Liver (tissue), 9 donors: Measurements from ENCODE around the gene SLC8A1. TPM values are rescaled to one million over a fixed set of nuclear protein-coding genes. Genes with fewer than 3 reads are reported as not detected.

Source experiments
- DNase-seq: peaks from one replicate; pipeline ENCODE4 v3.0.0-alpha.2; 2017; ENCODE audit warnings: low spot score
- H3K27ac ChIP-seq, 2 donors: one replicate each; pipeline ENCODE4 v1.7.0; 2013; ENCODE audit warnings: inconsistent platforms in 2 of 2, low read length in 2 of 2, control low read depth in 1 of 2, low read depth in 1 of 2, mild to moderate bottlenecking in 1 of 2
- H3K27me3 ChIP-seq, 4 donors: one replicate each; pipeline versions ENCODE4 v1.6.1 to v1.7.0; 2013; ENCODE audit warnings: low read length in 3 of 4, inconsistent platforms in 1 of 4, mild to moderate bottlenecking in 1 of 4, moderate library complexity in 1 of 4; ENCODE audit not compliant: control insufficient read depth in 4 of 4, insufficient read depth in 4 of 4
- H3K36me3 ChIP-seq, 4 donors: one replicate each; pipeline versions ENCODE4 v1.6.1 to v1.7.0; 2013; ENCODE audit warnings: low read length in 3 of 4, mild to moderate bottlenecking in 3 of 4, low read depth in 1 of 4, moderate library complexity in 1 of 4; ENCODE audit not compliant: control insufficient read depth in 4 of 4, insufficient read depth in 3 of 4
- H3K4me1 ChIP-seq, 4 donors: one replicate each; pipeline versions ENCODE4 v1.6.1 to v1.7.0; 2013; ENCODE audit warnings: low read length in 3 of 4, mild to moderate bottlenecking in 3 of 4, moderate library complexity in 1 of 4; ENCODE audit not compliant: control insufficient read depth in 4 of 4, insufficient read depth in 4 of 4
- H3K4me3 ChIP-seq, 3 donors: one replicate each; pipeline versions ENCODE4 v1.6.1 to v1.7.0; 2013; ENCODE audit warnings: low read length in 3 of 3, control low read depth in 1 of 3, low read depth in 1 of 3, mild to moderate bottlenecking in 1 of 3
- H3K9ac ChIP-seq, 2 donors: one replicate each; pipeline ENCODE4 v1.7.0; 2013; ENCODE audit warnings: low read length in 2 of 2, mild to moderate bottlenecking in 2 of 2, moderate library complexity in 2 of 2, control low read depth in 1 of 2, low read depth in 1 of 2
- H3K9me3 ChIP-seq, 4 donors: one replicate each; pipeline versions ENCODE4 v1.6.1 to v1.7.0; 2013; ENCODE audit warnings: low read length in 3 of 4; ENCODE audit not compliant: control insufficient read depth in 4 of 4
- FOXA1 ChIP-seq: IDR thresholded peaks from 2 replicates; pipeline ENCODE4 v1.6.1; 2016; ENCODE audit warnings: antibody characterized with exemption
- FOXA2 ChIP-seq: IDR thresholded peaks from 2 replicates; pipeline ENCODE4 v1.6.1; 2016; ENCODE audit warnings: antibody characterized with exemption
- GABPA ChIP-seq, 2 donors: IDR thresholded peaks in 1 of 2; conservative IDR thresholded peaks in 1 of 2; 2 replicates each; pipeline ENCODE4 v1.6.1; 2016; ENCODE audit warnings: antibody characterized with exemption in 2 of 2, mild to moderate bottlenecking in 1 of 2, moderate library complexity in 1 of 2
- HNF4A ChIP-seq, 2 donors: conservative IDR thresholded peaks; 2 replicates each; pipeline ENCODE4 v1.6.1; 2016; ENCODE audit warnings: antibody characterized with exemption in 2 of 2, mild to moderate bottlenecking in 2 of 2
- HNF4G ChIP-seq: IDR thresholded peaks from 2 replicates; pipeline ENCODE4 v1.6.1; 2016; ENCODE audit warnings: antibody characterized with exemption
- JUND ChIP-seq, 2 donors: IDR thresholded peaks; 2 replicates each; pipeline ENCODE4 v1.6.1; 2016; ENCODE audit warnings: antibody characterized with exemption in 2 of 2
- NR2F2 ChIP-seq: IDR thresholded peaks from 2 replicates; pipeline ENCODE4 v1.6.1; 2016; ENCODE audit warnings: antibody characterized with exemption
- RAD21 ChIP-seq, 2 donors: IDR thresholded peaks; 2 replicates each; pipeline ENCODE4 v1.6.1; 2016; ENCODE audit warnings: antibody characterized with exemption in 2 of 2, mild to moderate bottlenecking in 2 of 2
- REST ChIP-seq: IDR thresholded peaks from 2 replicates; pipeline ENCODE4 v1.6.1; 2016; ENCODE audit warnings: antibody characterized with exemption, mild to moderate bottlenecking
- RXRA ChIP-seq, 2 donors: IDR thresholded peaks; 2 replicates each; pipeline ENCODE4 v1.6.1; 2017 to 2018; ENCODE audit warnings: antibody characterized with exemption in 2 of 2, mild to moderate bottlenecking in 1 of 2
- SP1 ChIP-seq: IDR thresholded peaks from 2 replicates; pipeline ENCODE4 v1.6.1; 2018; ENCODE audit warnings: antibody characterized with exemption, mild to moderate bottlenecking
- YY1 ChIP-seq: IDR thresholded peaks from 2 replicates; pipeline ENCODE4 v1.6.1; 2016; ENCODE audit warnings: antibody characterized with exemption, mild to moderate bottlenecking
- WGBS: extraction: QIAGEN DNeasy Blood & Tissue Kit; methylation state at CpG from one replicate; pipeline ENCODE4 v1.1.7; 2013; 5-methylcytosine and 5-hydroxymethylcytosine counted together
- polyA plus RNA-seq, 2 donors: library from polyadenylated mRNA; stranded (reverse) in 1 of 2; unstranded in 1 of 2; fragments of 200-250 nt in 1 of 2; fragments of >200 nt in 1 of 2; fragmentation: Nextera tagmentation in 1 of 2; extraction: Ambion mirVana in 1 of 2; gene quantifications; one replicate each; pipeline versions ENCODE4 v1.2.1 to v1.2.3, GENCODE V29; 2013 to 2015
- total RNA-seq, 2 donors: library from RNA; depleted of rRNA; stranded (reverse); fragments of >200 nt; gene quantifications; one replicate each; pipeline ENCODE4 v1.2.3, GENCODE V29; 2014
- TF ChIP-seq, protein P1 (sequence below): IDR thresholded peaks from 2 replicates; pipeline ENCODE4 v1.6.1; 2016; ENCODE audit warnings: antibody characterized with exemption
- TF ChIP-seq, protein P2 (sequence below): IDR thresholded peaks from 2 replicates; pipeline ENCODE4 v1.6.1; 2016; ENCODE audit warnings: antibody characterized with exemption
- TF ChIP-seq, protein P3 (sequence below): IDR thresholded peaks from 2 replicates; pipeline ENCODE4 v1.6.1; 2016; ENCODE audit warnings: antibody characterized with exemption
- donor health status: healthy.
- donor health status: healthy.
- donor health status: healthy.
- donor health status: healthy.
- donor health status: healthy.

Gene SLC8A1
- total and polyA plus RNA-seq, 4 donors, result 1.2 to 18.5 (median 8.2) TPM

DNA sequence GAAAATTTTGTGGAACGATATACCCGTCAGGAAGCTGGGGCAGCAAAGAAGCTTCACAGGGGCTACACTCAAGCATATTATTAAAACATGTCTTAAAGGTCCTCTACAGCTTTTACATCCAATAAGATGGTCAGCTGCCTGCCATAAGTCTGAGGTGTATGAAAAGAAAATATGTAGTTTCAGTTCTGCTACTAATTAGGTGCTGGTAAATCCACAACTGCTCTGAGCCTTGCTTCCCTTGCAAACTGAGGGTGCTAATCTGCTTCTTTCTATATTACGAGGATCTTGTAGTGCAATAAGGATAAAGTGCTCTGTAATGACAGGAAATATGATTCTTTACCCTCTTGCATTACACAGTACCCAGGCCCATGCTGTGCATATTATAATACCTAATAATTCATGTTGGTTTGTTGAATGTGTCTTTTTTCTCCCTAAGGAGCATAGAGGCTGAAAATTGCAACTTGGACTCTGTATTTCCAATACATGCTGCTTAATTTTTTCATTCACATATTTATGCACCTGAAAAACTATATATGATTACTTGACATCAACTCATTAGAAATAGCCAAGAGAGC, 14.5 kb upstream of the SLC8A1 start (continued):
- TF ChIP-seq REST, result no peak

DNA sequence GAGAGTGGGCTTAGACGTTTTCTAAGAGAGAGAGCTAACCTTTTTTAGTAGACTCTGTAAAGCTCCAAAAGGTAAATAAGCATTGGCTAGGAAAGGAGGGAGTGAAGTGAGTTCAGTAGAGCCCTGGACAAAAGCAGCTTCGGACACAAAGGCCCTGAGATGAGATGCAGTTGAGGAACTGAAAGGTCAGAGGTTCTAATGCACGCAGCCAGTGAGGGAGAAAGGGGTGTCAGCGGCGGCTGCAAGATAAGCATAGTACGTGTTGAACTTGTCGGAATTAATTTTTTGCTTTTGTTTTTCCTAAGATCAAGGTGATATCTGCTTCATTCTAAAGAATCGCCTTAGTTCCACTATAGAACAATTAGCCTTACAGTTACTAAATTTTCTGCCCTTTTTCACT, 11.2 kb upstream of the SLC8A1 start:
- Histone ChIP-seq H3K27me3 (no peaks in the 10 kb centered on the region), H3K27ac (no peak overlapping the region), H3K4me3 (no peak overlapping the region), H3K36me3 (no peaks in the 10 kb centered on the region), H3K9me3 (no peaks in the 10 kb centered on the region), H3K9ac (no peak overlapping the region), H3K4me1 (no peaks in the 10 kb centered on the region)
- 56% methylated on average over 8 of the region's 8 CpGs for WGBS
- TF ChIP-seq FOXA1, result no peak
- no peak for TF ChIP-seq GABPA (IDR thresholded peaks at IDR 0.05 in 1 of 2, conservative IDR thresholded peaks at IDR 0.05 in 1 of 2)
- TF ChIP-seq REST, result no peak
- TF ChIP-seq, protein P1, sequence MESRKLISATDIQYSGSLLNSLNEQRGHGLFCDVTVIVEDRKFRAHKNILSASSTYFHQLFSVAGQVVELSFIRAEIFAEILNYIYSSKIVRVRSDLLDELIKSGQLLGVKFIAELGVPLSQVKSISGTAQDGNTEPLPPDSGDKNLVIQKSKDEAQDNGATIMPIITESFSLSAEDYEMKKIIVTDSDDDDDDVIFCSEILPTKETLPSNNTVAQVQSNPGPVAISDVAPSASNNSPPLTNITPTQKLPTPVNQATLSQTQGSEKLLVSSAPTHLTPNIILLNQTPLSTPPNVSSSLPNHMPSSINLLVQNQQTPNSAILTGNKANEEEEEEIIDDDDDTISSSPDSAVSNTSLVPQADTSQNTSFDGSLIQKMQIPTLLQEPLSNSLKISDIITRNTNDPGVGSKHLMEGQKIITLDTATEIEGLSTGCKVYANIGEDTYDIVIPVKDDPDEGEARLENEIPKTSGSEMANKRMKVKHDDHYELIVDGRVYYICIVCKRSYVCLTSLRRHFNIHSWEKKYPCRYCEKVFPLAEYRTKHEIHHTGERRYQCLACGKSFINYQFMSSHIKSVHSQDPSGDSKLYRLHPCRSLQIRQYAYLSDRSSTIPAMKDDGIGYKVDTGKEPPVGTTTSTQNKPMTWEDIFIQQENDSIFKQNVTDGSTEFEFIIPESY, result no peak
- TF ChIP-seq SP1, result no peak
- TF ChIP-seq, protein P2, sequence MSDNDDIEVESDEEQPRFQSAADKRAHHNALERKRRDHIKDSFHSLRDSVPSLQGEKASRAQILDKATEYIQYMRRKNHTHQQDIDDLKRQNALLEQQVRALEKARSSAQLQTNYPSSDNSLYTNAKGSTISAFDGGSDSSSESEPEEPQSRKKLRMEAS, result no peak
- TF ChIP-seq YY1, result no peak
- no peak for TF ChIP-seq HNF4A (conservative IDR thresholded peaks at IDR 0.05)
- TF ChIP-seq NR2F2, result no peak
- no peak for TF ChIP-seq JUND (IDR thresholded peaks at IDR 0.05)
- TF ChIP-seq RXRA (IDR thresholded peaks at IDR 0.05), result no peak
- TF ChIP-seq FOXA2, result no peak
- TF ChIP-seq RAD21 (IDR thresholded peaks at IDR 0.05), result no peak
- TF ChIP-seq, protein P3, sequence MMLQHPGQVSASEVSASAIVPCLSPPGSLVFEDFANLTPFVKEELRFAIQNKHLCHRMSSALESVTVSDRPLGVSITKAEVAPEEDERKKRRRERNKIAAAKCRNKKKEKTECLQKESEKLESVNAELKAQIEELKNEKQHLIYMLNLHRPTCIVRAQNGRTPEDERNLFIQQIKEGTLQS, result no peak
- no peak for TF ChIP-seq HNF4G
- DNase-seq, result no peak
